Endothelial cell of umbilical vein (primary cell): Measurements from ENCODE around the gene NACAD. TPM values are rescaled to one million over a fixed set of nuclear protein-coding genes. Genes with fewer than 3 reads are reported as not detected.

Experiments
- BruUV-seq: library from RNA; stranded (reverse); fragments of 400-500 nt; replicated peaks from 2 replicates; lab custom pipeline; 2021; lab: Mats Ljungman, UMichigan
- CTCF ChIA-PET: fragments of 300-600, 350-600 bp; sonication (Branson Sonifier 250); formaldehyde crosslinking; loops from one replicate; lab custom pipeline; 2021; ENCODE audit warnings: antibody characterized with exemption, inconsistent platforms; lab: Charles Lee
- POLR2A ChIA-PET: fragments of 300-600, 350-600 bp; sonication (Branson Sonifier 250); formaldehyde crosslinking; loops from one replicate; lab custom pipeline; 2021; ENCODE audit warnings: antibody characterized with exemption, inconsistent platforms; lab: Charles Lee
- DNase-seq: peaks from one replicate; pipeline ENCODE4 v3.0.0-alpha.2; 2011; ENCODE audit warnings: low read depth, low spot score
- FAIRE-seq: peaks from 2 replicates; lab custom pipeline; 2011; peaks lifted over from hg19 to GRCh38; lab: Jason Lieb, UNC
- H2AFZ ChIP-seq: 2 replicates; pipeline ENCODE4 v1.6.0; 2012; ENCODE audit warnings: low read depth, low read length, control low read depth, inconsistent platforms
- H3K27ac ChIP-seq: 2 replicates; pipeline ENCODE4 v1.5.1; 2011; ENCODE audit warnings: low read depth, mild to moderate bottlenecking, control low read depth, low read length, moderate library complexity; ENCODE audit not compliant: insufficient read depth
- H3K27me3 ChIP-seq, 2 experiments: 2 replicates each; pipeline versions ENCODE4 v1.6.0 to v1.6.1; 2011; ENCODE audit warnings: low read length in 2 of 2, mixed read lengths in 1 of 2; ENCODE audit not compliant: control insufficient read depth in 2 of 2, insufficient read depth in 2 of 2
- H3K36me3 ChIP-seq, 2 experiments: 2 replicates in 1 of 2; 3 replicates in 1 of 2; pipeline ENCODE4 v1.5.1; 2011; ENCODE audit warnings: low read length in 2 of 2, mild to moderate bottlenecking in 1 of 2, moderate library complexity in 1 of 2; ENCODE audit not compliant: control insufficient read depth in 2 of 2, insufficient read depth in 2 of 2; ENCODE audit errors: extremely low read depth in 1 of 2
- H3K4me1 ChIP-seq: 3 replicates; pipeline ENCODE4 v1.5.1; 2011; ENCODE audit warnings: mild to moderate bottlenecking, low read length; ENCODE audit not compliant: control insufficient read depth, insufficient read depth; ENCODE audit errors: extremely low read depth
- H3K4me2 ChIP-seq: 2 replicates; pipeline ENCODE4 v1.6.1; 2011; ENCODE audit warnings: low read length, control low read depth, mixed read lengths; ENCODE audit not compliant: insufficient read depth
- H3K4me3 ChIP-seq, 3 experiments: fragments of 200-600 bp in 1 of 3; sonication (generic), shearing (Covaris generic) in 1 of 3; replicated peaks in 1 of 3; 2 replicates each; pipeline ENCODE4 v1.5.1; 2011 to 2016; ENCODE audit warnings: control low read depth in 3 of 3, low read length in 3 of 3, mild to moderate bottlenecking in 2 of 3, inconsistent platforms in 1 of 3, low read depth in 1 of 3, moderate library complexity in 1 of 3; ENCODE audit not compliant: insufficient read depth in 1 of 3
- H3K79me2 ChIP-seq: 2 replicates; pipeline ENCODE4 v1.6.0; 2012; ENCODE audit warnings: low read length, inconsistent platforms; ENCODE audit not compliant: control insufficient read depth, insufficient read depth
- H3K9ac ChIP-seq: replicated peaks from 2 replicates; pipeline ENCODE3; 2011; ENCODE audit warnings: low read length, control low read depth; ENCODE audit not compliant: insufficient read depth; ENCODE audit errors: extremely low read depth
- H3K9me1 ChIP-seq: replicated peaks from 3 replicates; pipeline ENCODE4 v1.6.0; 2011; ENCODE audit warnings: mild to moderate bottlenecking, low read length; ENCODE audit not compliant: control insufficient read depth, insufficient read depth; ENCODE audit errors: extremely low read depth
- H3K9me3 ChIP-seq: replicated peaks from 2 replicates; pipeline ENCODE4 v1.5.1; 2012; ENCODE audit warnings: low read length, inconsistent platforms; ENCODE audit not compliant: control insufficient read depth, insufficient read depth
- H4K20me1 ChIP-seq: replicated peaks from 2 replicates; pipeline ENCODE3; 2011; ENCODE audit warnings: mild to moderate bottlenecking, low read length; ENCODE audit not compliant: control insufficient read depth, insufficient read depth; ENCODE audit errors: extremely low read depth
- CTCF ChIP-seq, 2 donors: IDR thresholded peaks; 1 replicate in 1 of 2; 2 replicates in 1 of 2; pipeline ENCODE4 v1.5.1; 2011; ENCODE audit warnings: low read length in 2 of 2, mild to moderate bottlenecking in 2 of 2, moderate library complexity in 2 of 2, control low read depth in 1 of 2, inconsistent platforms in 1 of 2, low read depth in 1 of 2; ENCODE audit not compliant: insufficient read depth in 1 of 2; ENCODE audit errors: extremely low read depth in 1 of 2
- EZH2 ChIP-seq: IDR thresholded peaks from 2 replicates; pipeline ENCODE4 v1.6.1; 2012; ENCODE audit warnings: borderline replicate concordance, low read depth, mild to moderate bottlenecking, moderate library complexity, low read length, inconsistent platforms; ENCODE audit not compliant: severe bottlenecking
- GATA2 ChIP-seq: IDR thresholded peaks from 2 replicates; pipeline ENCODE4 v1.7.0; 2011; ENCODE audit warnings: low read depth, mild to moderate bottlenecking, moderate library complexity, mixed read lengths, low read length; ENCODE audit not compliant: insufficient read length, insufficient read depth
- JUN ChIP-seq: IDR thresholded peaks from 2 replicates; pipeline ENCODE4 v1.6.1; 2011; ENCODE audit warnings: borderline replicate concordance, low read depth; ENCODE audit not compliant: insufficient read length, insufficient read depth
- MYC ChIP-seq: IDR thresholded peaks from one replicate; pipeline ENCODE4 v1.6.1; 2011; ENCODE audit warnings: mild to moderate bottlenecking, low read depth, low read length
- POLR2A ChIP-seq: IDR thresholded peaks from 2 replicates; pipeline ENCODE4 v1.6.1; 2012; ENCODE audit warnings: low read depth, mild to moderate bottlenecking, control low read depth, low read length
- POLR2AphosphoS5 ChIP-seq: IDR thresholded peaks from 2 replicates; pipeline ENCODE4 v1.6.1; 2012; ENCODE audit warnings: low read depth, mild to moderate bottlenecking, control low read depth, low read length, moderate library complexity; ENCODE audit not compliant: insufficient read depth
- dilution Hi-C: fragments of 300-500 bp; cut with MboI; formaldehyde crosslinking; loops from one replicate; pipeline ENCODE4 v1.15.0; 2019; ENCODE audit warnings: low sequenced_read_pairs; ENCODE audit not compliant: extremely low pct_ligation_motif_present
- intact Hi-C: fragments of 100-400 bp; cut with micrococcal nuclease; formaldehyde crosslinking; loops from one replicate; pipeline ENCODE4 v1.10.0; 2022
- polyA plus RNA-seq, 4 experiments: library from polyadenylated mRNA; depleted of rRNA in 3 of 4; stranded (reverse) in 3 of 4; unstranded in 1 of 4; fragments of >200 nt; gene quantifications; 2 replicates each; pipeline versions ENCODE4 v1.2.1 to v1.2.3, GENCODE V29; 2011 to 2012; ENCODE audit warnings: missing spikeins in 1 of 4
- total RNA-seq: library from RNA; stranded (reverse); gene quantifications from 2 replicates; pipeline ENCODE4 v1.2.3, GENCODE V29; 2021
- TF ChIP-seq, protein P1 (sequence below): IDR thresholded peaks from 2 replicates; pipeline ENCODE4 v1.6.1; 2011; ENCODE audit not compliant: insufficient read depth, insufficient read length

Gene NACAD
- total and polyA plus RNA-seq, 2 donors (not counting 3 experiments of a cell fraction or from before 2014, with no cell fraction given): 1.4 to 6.6 TPM

DNA sequence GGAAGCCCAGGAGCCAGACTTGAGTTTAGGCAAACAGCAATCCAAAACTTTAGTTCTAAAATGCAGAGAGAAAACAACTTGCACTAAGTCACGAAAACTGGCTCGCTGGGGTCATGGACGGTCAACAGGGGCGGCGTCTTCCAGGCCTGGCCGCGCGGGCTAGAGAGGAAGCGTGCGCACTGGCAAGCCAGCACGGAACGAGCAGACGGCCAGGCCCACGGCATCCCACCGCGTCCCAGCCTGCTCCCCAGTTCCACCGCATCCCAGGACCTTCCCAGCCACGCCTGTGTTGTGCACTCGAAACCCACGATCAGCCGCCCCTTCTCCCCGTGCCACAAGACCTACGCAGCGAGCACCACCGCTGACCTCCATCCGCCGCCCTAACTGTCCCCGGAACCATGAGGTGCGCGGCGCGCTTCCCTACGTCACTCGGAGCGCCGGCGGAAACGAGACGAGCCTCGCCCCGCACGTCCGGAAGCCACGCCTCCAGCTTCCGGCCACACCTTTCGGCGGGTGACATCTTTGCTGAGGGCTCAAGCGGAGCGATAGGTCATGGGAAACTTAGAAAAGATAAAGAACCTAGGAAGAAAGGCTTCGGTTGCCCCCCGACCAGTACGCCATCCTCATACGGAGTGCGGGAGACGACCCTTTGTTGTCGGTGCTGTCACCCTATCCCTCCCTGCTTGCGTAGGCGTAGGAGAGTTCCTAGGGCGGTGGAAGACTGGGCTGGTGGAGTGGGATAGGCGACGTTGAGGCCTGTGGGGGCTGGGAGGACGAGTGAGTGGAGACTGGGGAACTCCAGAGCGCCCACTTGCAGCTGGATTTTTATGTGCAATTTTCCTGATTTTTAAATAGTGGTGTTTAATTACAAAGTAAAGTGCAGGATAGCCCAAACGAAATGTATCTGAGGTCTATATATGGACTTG is 22.8 kb upstream of the NACAD start, which contains the start of gene TBRG4:
Gene TBRG4 (minus strand): TSS at position 400 of the 926 bp plus-strand sequence. CDS start 2,460 bp downstream, outside the sequence.
- H3K79me2 ChIP-seq: peaks cover 40% of the 10 kb centered on the region
- dilution Hi-C loops (no loop called here), intact Hi-C loops (loop anchor here (1.0 to 5.0 kb wide), 7 partner anchors 25 to 529 kb away; partner anchors contain the start of genes CCM2, H2AZ2, OGDH and PURB)
- peak within 1 kb of the TSS; percentile 15 for H2AFZ ChIP-seq
- H3K4me2 ChIP-seq: peak within 1 kb of the TSS; percentile 92
- DNase-seq (peak; percentile 93), FAIRE-seq (peak; percentile 97)
- BruUV-seq: TSS peak; percentile 94
- H3K9me1 ChIP-seq: no peaks in the 10 kb centered on the region
- peaks cover 9 to 15% of the 10 kb centered on the region in 2 experiments for H3K36me3 ChIP-seq
- TF ChIP-seq EZH2 (no peak), GATA2 (no peak), CTCF (IDR thresholded peaks at IDR 0.05; ENCODE audit: extremely low read depth in 1 of 2, insufficient read depth in 1 of 2, low read depth in 1 of 2, low read length in 2 of 2) (peak in 1 of 2 donors; percentile 42), MYC (peak; percentile 93), POLR2A (peak; percentile 82), JUN (no peak), POLR2AphosphoS5 (peak; percentile 95)
- TF ChIP-seq, protein P1, sequence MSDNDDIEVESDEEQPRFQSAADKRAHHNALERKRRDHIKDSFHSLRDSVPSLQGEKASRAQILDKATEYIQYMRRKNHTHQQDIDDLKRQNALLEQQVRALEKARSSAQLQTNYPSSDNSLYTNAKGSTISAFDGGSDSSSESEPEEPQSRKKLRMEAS: peak; percentile 48
- H3K27ac ChIP-seq: peak within 1 kb of the TSS; percentile 57
- H3K4me3 ChIP-seq: peak within 1 kb of the TSS; percentile 33 to 88 (median 64)
- POLR2A ChIA-PET: no interaction called here
- CTCF ChIA-PET: interaction anchor here (1.0 to 3.1 kb wide), 6 partner anchors 11 to 138 kb away, joined by 3 to 23 read pairs (median 6); no protein-coding TSS in a partner anchor
- peak within 1 kb of the TSS; percentile 63 for H3K9ac ChIP-seq
- peaks cover 8% of the 10 kb centered on the region for H3K4me1 ChIP-seq
- peaks cover 11 to 26% of the 10 kb centered on the region in 2 experiments for H3K27me3 ChIP-seq
- no peaks in the 10 kb centered on the region for H4K20me1 ChIP-seq
- no peaks in the 10 kb centered on the region for H3K9me3 ChIP-seq
